GM12878 (cell line): Measurements from ENCODE around the gene KLHL8. TPM values are rescaled to one million over a fixed set of nuclear protein-coding genes. Genes with fewer than 3 reads are reported as not detected.
"Not testable (repeated sequence)": the region's sequence is repeated elsewhere in the genome, so short reads cannot be mapped to it uniquely, and the experiment has no call there.

Experiments
- ATAC-seq: fragments of 200-7000 bp; cut with Tn5 transposase; 3 replicates; pipeline ENCODE4 v1.9.1; 2020; ENCODE audit warnings: mild to moderate bottlenecking, moderate library complexity
- BruUV-seq: library from RNA; stranded (reverse); fragments of 400-500 nt; replicated peaks from 2 replicates; lab custom pipeline; 2021; lab: Mats Ljungman, UMichigan
- CTCF ChIA-PET: fragments of 300-600 bp; sonication (Branson Sonifier 250); formaldehyde crosslinking; extraction: SDS; loops from one replicate; lab custom pipeline; 2021; ENCODE audit warnings: inconsistent platforms; lab: Yijun Ruan, JAX
- POLR2A ChIA-PET: fragments of 350-600 bp; formaldehyde crosslinking; extraction: SDS; loops from one replicate; lab custom pipeline; 2021; ENCODE audit warnings: inconsistent platforms; lab: Charles Lee
- RAD21 ChIA-PET: fragments of 300-600 bp; sonication (Branson Sonifier 250); formaldehyde crosslinking; loops from one replicate; lab custom pipeline; 2023; ENCODE audit warnings: antibody characterized with exemption; ENCODE audit not compliant: unreplicated experiment; lab: Charles Lee
- SMC1A ChIA-PET: fragments of 300-600 bp; sonication (Branson Sonifier 250); formaldehyde crosslinking; loops from one replicate; lab custom pipeline; 2023; ENCODE audit not compliant: unreplicated experiment, uncharacterized antibody; lab: Charles Lee
- DNase-seq: peaks from one replicate; pipeline ENCODE4 v3.0.0-alpha.2; 2011; ENCODE audit warnings: low read depth, low spot score
- FAIRE-seq: peaks from 3 replicates; lab custom pipeline; 2011; peaks lifted over from hg19 to GRCh38; lab: Jason Lieb, UNC
- H2AFZ ChIP-seq: 2 replicates; pipeline ENCODE4 v1.6.0; 2011; ENCODE audit warnings: low read depth, low read length, control low read depth; ENCODE audit not compliant: control insufficient read depth
- H3K27ac ChIP-seq: 2 replicates; pipeline ENCODE4 v1.5.1; 2011; ENCODE audit warnings: control low read depth; ENCODE audit not compliant: control insufficient read depth, insufficient read depth
- H3K27me3 ChIP-seq, 2 experiments: replicated peaks in 1 of 2; 2 replicates each; pipeline versions ENCODE4 v1.6.0 to v1.6.1; 2011; ENCODE audit warnings: low read length in 1 of 2; ENCODE audit not compliant: control insufficient read depth in 2 of 2, insufficient read depth in 2 of 2
- H3K36me3 ChIP-seq, 2 experiments: 2 replicates each; pipeline ENCODE4 v1.5.1; 2011; ENCODE audit warnings: low read length in 1 of 2; ENCODE audit not compliant: control insufficient read depth in 2 of 2, insufficient read depth in 2 of 2
- H3K4me1 ChIP-seq: 2 replicates; pipeline ENCODE4 v1.6.1; 2011; ENCODE audit warnings: mild to moderate bottlenecking, low read length, moderate library complexity, mixed read lengths; ENCODE audit not compliant: control insufficient read depth, insufficient read depth
- H3K4me2 ChIP-seq: 2 replicates; pipeline ENCODE4 v1.6.0; 2011; ENCODE audit warnings: control low read depth; ENCODE audit not compliant: control insufficient read depth, insufficient read depth
- H3K4me3 ChIP-seq: fragments of 200-600 bp; sonication (generic); 2 replicates; pipeline ENCODE4 v1.5.1; 2016
- H3K79me2 ChIP-seq: 2 replicates; pipeline ENCODE4 v1.6.0; 2011; ENCODE audit warnings: low read length; ENCODE audit not compliant: control insufficient read depth, insufficient read depth
- H3K9ac ChIP-seq: 2 replicates; pipeline ENCODE4 v1.8.0; 2011; ENCODE audit warnings: low read length, control low read depth, mixed read lengths; ENCODE audit not compliant: control insufficient read depth, insufficient read depth
- H3K9me3 ChIP-seq: replicated peaks from 3 replicates; pipeline ENCODE4 v1.5.1; 2011; ENCODE audit warnings: mild to moderate bottlenecking, low read length; ENCODE audit not compliant: control insufficient read depth, insufficient read depth
- H4K20me1 ChIP-seq: 2 replicates; pipeline ENCODE4 v1.6.0; 2011; ENCODE audit not compliant: control insufficient read depth, insufficient read depth
- GABPA ChIP-seq: IDR thresholded peaks from 2 replicates; pipeline ENCODE4 v1.6.1; 2014; ENCODE audit warnings: antibody characterized with exemption, low read depth, mild to moderate bottlenecking, inconsistent platforms
- IRF3 ChIP-seq: fragments of 450-650 bp; IDR thresholded peaks from 2 replicates; pipeline ENCODE4 v1.6.1; 2014; ENCODE audit warnings: mild to moderate bottlenecking
- SPI1 ChIP-seq: IDR thresholded peaks from 2 replicates; pipeline ENCODE4 v1.6.1; 2011; ENCODE audit warnings: low read depth, mild to moderate bottlenecking, low read length, moderate library complexity, borderline replicate concordance; ENCODE audit not compliant: insufficient read depth
- WGBS: methylation state at CpG from one replicate; pipeline ENCODE4 v1.1.6; 2016; ENCODE audit warnings: low lambda C conversion rate; ENCODE audit not compliant: insufficient replicate concordance, insufficient coverage; ENCODE audit errors: missing lambda C conversion rate; 5-methylcytosine and 5-hydroxymethylcytosine counted together
- in situ Hi-C: fragments of 300-500 bp; cut with MboI; formaldehyde crosslinking; loops from 9 replicates; pipeline ENCODE4 v1.14.3; 2018; ENCODE audit warnings: mixed read lengths
- intact Hi-C: fragments of 100-400 bp; cut with micrococcal nuclease; formaldehyde crosslinking; loops from one replicate; pipeline ENCODE4 v1.14.2; 2022; ENCODE audit not compliant: unreplicated experiment
- polyA plus RNA-seq, 11 experiments: library from polyadenylated mRNA; depleted of rRNA in 4 of 11; unstranded in 6 of 11; stranded (reverse) in 5 of 11; fragments of >200 nt; fragmentation: Nextera tagmentation in 4 of 11; fragmentation: Illumina TruSeq in 1 of 11; extraction: Ambion mirVana in 4 of 11; extraction: Trizol in 1 of 11; gene quantifications; 1 replicate in 1 of 11; 2 replicates in 10 of 11; pipeline versions ENCODE4 v1.2.1 to v1.2.3, GENCODE V29; 2011 to 2016; ENCODE audit warnings: inconsistent platforms in 2 of 11, missing spikeins in 2 of 11, low read depth in 1 of 11
- total RNA-seq, 4 experiments: library from RNA; depleted of rRNA in 3 of 4; stranded (reverse); fragments of >200 nt in 3 of 4; fragmentation: Illumina TruSeq in 1 of 4; extraction: Trizol in 1 of 4; gene quantifications; 2 replicates each; pipeline versions ENCODE4 v1.2.1 to v1.2.3, GENCODE V29; 2013 to 2021

KLHL8 gene
- total and polyA plus RNA-seq, 10 of the 15 experiments (the other 5 are each of a cell fraction or from before 2014, with no cell fraction given) = 4.5 to 13.1 (median 9.0) TPM

DNA sequence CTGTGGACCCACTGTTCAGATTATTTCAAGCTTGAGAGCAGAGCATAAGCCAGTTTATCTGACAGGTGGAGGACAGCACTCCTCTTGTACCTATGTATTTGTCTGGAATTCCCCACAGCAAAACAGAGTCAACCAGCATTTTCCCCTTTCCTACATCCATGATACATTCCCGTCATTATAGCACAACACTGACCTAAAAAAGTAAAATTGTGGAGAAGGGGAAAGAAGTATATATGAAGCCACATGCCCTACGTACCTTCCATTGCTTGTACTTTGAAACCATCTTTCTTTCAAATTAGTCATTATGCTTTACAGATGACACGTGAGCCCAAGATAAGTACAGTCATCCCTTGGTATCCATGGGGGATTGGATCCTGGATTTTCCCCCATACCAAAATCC, 73.3 kb downstream of the KLHL8 start (continued):
- TF ChIP-seq IRF3 = no peak
- TF ChIP-seq GABPA = no peak
- TF ChIP-seq SPI1 = no peak

- CTCF ChIA-PET = interaction anchor here (1.1 to 2.4 kb wide), 4 partner anchors 52 to 224 kb away, joined by 3 to 13 read pairs (median 3); no protein-coding TSS in a partner anchor
- not testable (repeated sequence) for ATAC-seq
Measured at GRCh38 chr4:87145934-87146333, 74.5 kb downstream of the KLHL8 start.

More at GRCh38 chr4:87145934-87146333, 74.5 kb downstream of the KLHL8 start:
- H3K9ac ChIP-seq, intact Hi-C loops, in situ Hi-C loops, H3K4me3 ChIP-seq, H4K20me1 ChIP-seq, H3K79me2 ChIP-seq, H3K4me1 ChIP-seq, POLR2A ChIA-PET, H3K27ac ChIP-seq, H3K36me3 ChIP-seq, BruUV-seq, DNase-seq, H2AFZ ChIP-seq, H3K9me3 ChIP-seq, H3K27me3 ChIP-seq, H3K4me2 ChIP-seq, FAIRE-seq: not testable (repeated sequence)
- ChIA-PET SMC1A (interaction anchor here (1.4 kb wide), 1 partner anchor 224 kb away, joined by 5 read pairs; no protein-coding TSS in a partner anchor), RAD21 (interaction anchor here (0.9 to 2.3 kb wide), 3 partner anchors 148 to 551 kb away, joined by 3 to 7 read pairs (median 3); no protein-coding TSS in a partner anchor)
- 89% methylated on average over 6 of the region's 6 CpGs for WGBS
